Measurements from ENCODE around the gene ZG16B. TPM values are rescaled to one million over a fixed set of nuclear protein-coding genes. Genes with fewer than 3 reads are reported as not detected.

The ZG16B gene
- total RNA-seq, 1 experiment from 2014 or later = 8.6 TPM

GRCh38 chr16:2791174-2791573 is 38.9 kb upstream of the ZG16B start:
- no TSS peak for BruUV-seq (replicated peaks)
- Histone ChIP-seq H3K79me2 (ENCODE audit: low read length) (no peaks in the 10 kb centered on the region), H3K9me2 (replicated peaks; ENCODE audit: low read length) (no peaks in the 10 kb centered on the region), H3K4me2 (ENCODE audit: low read length) (no peak overlapping the region), H3K27me3 (ENCODE audit: low read length) (no peaks in the 10 kb centered on the region; the same call in 1 of the 2 replicates), H3K9ac (ENCODE audit: low read length) (no peak overlapping the region), H4K20me1 (ENCODE audit: low read length) (no peaks in the 10 kb centered on the region), H2AFZ (ENCODE audit: low read length) (no peak overlapping the region), H3K27ac (ENCODE audit: low read length) (no peak overlapping the region), H3K9me3 (ENCODE audit: low read length) (no peaks in the 10 kb centered on the region), H3K36me3 (ENCODE audit: low read depth, low read length) (no peaks in the 10 kb centered on the region), H3K4me3 (ENCODE audit: low read length) (no peak overlapping the region), H3F3A (ENCODE audit: low read length, unreplicated experiment) (no peaks in the 10 kb centered on the region), H3K4me1 (ENCODE audit: insufficient read depth, low read length) (peaks cover 8% of the 10 kb centered on the region)
- intact Hi-C loops (cut with micrococcal nuclease) = no loop called here
- ChIA-PET CTCF (no interaction called here), POLR2A (ENCODE audit: unreplicated experiment) (no interaction called here)
- no peak for DNase-seq
- TF ChIP-seq EZH2phosphoT487 (IDR thresholded peaks at IDR 0.05; ENCODE audit: borderline replicate concordance, low read length) (no peak), EZH2 (IDR thresholded peaks at IDR 0.05; ENCODE audit: low read length, unreplicated experiment) (no peak), CTCF (conservative IDR thresholded peaks at IDR 0.05; ENCODE audit: low read depth, low read length) (no peak)
- no peak for ATAC-seq

GRCh38 chr16:2792940-2793339 is 37.2 kb upstream of the ZG16B start:
- POLR2A ChIA-PET (ENCODE audit: unreplicated experiment) = no interaction called here
- Histone ChIP-seq H4K20me1 (ENCODE audit: low read length) (no peaks in the 10 kb centered on the region), H3K9me2 (replicated peaks; ENCODE audit: low read length) (no peaks in the 10 kb centered on the region), H3K4me1 (ENCODE audit: insufficient read depth, low read length) (peaks cover 8% of the 10 kb centered on the region), H3K27me3 (ENCODE audit: low read length) (no peaks in the 10 kb centered on the region; the same call in 1 of the 2 replicates), H3K4me3 (ENCODE audit: low read length) (no peak overlapping the region), H3K9ac (ENCODE audit: low read length) (no peak overlapping the region), H3F3A (ENCODE audit: low read length, unreplicated experiment) (no peaks in the 10 kb centered on the region), H3K36me3 (ENCODE audit: low read depth, low read length) (no peaks in the 10 kb centered on the region), H2AFZ (ENCODE audit: low read length) (no peak overlapping the region), H3K4me2 (ENCODE audit: low read length) (no peak overlapping the region), H3K79me2 (ENCODE audit: low read length) (no peaks in the 10 kb centered on the region), H3K9me3 (ENCODE audit: low read length) (no peaks in the 10 kb centered on the region), H3K27ac (ENCODE audit: low read length) (no peak overlapping the region)
- ATAC-seq (no peak), DNase-seq (no peak)
- no TSS peak for BruUV-seq (replicated peaks)
- intact Hi-C loops (cut with micrococcal nuclease) = no loop called here
- CTCF ChIA-PET = no interaction called here
- no peak for TF ChIP-seq EZH2phosphoT487 (IDR thresholded peaks at IDR 0.05; ENCODE audit: borderline replicate concordance, low read length)
- no peak for TF ChIP-seq CTCF (conservative IDR thresholded peaks at IDR 0.05; ENCODE audit: low read depth, low read length)
- no peak for TF ChIP-seq EZH2 (IDR thresholded peaks at IDR 0.05; ENCODE audit: low read length, unreplicated experiment)

- no peaks in the 10 kb centered on the region for H3K79me2 ChIP-seq (ENCODE audit: low read length)
- H3K4me2 ChIP-seq (ENCODE audit: low read length) = no peak overlapping the region
- no peak overlapping the region for H2AFZ ChIP-seq (ENCODE audit: low read length)
- DNase-seq = no peak
- intact Hi-C loops (cut with micrococcal nuclease) = no loop called here
- ChIA-PET CTCF (no interaction called here), POLR2A (ENCODE audit: unreplicated experiment) (no interaction called here)
- no TSS peak for BruUV-seq (replicated peaks)
- no peak overlapping the region for H3K27ac ChIP-seq (ENCODE audit: low read length)
- H3K4me1 ChIP-seq (ENCODE audit: insufficient read depth, low read length) = peaks cover 16% of the 10 kb centered on the region
- no peaks in the 10 kb centered on the region for H3K9me2 ChIP-seq (replicated peaks; ENCODE audit: low read length)
- no peak for TF ChIP-seq CTCF (conservative IDR thresholded peaks at IDR 0.05; ENCODE audit: low read depth, low read length)
- TF ChIP-seq EZH2phosphoT487 (IDR thresholded peaks at IDR 0.05; ENCODE audit: borderline replicate concordance, low read length) = no peak
- TF ChIP-seq EZH2 (IDR thresholded peaks at IDR 0.05; ENCODE audit: low read length, unreplicated experiment) = no peak
- no peaks in the 10 kb centered on the region for H3K36me3 ChIP-seq (ENCODE audit: low read depth, low read length)
- no peak for ATAC-seq
- H3K27me3 ChIP-seq (ENCODE audit: low read length) = no peaks in the 10 kb centered on the region; the same call in 1 of the 2 replicates
- H3K9me3 ChIP-seq (ENCODE audit: low read length) = no peaks in the 10 kb centered on the region
- H3K4me3 ChIP-seq (ENCODE audit: low read length) = no peak overlapping the region
- no peaks in the 10 kb centered on the region for H4K20me1 ChIP-seq (ENCODE audit: low read length)
- H3K9ac ChIP-seq (ENCODE audit: low read length) = no peak overlapping the region
- no peaks in the 10 kb centered on the region for H3F3A ChIP-seq (ENCODE audit: low read length, unreplicated experiment)
Observed at GRCh38 chr16:2795395-2796143, 34.5 kb upstream of the ZG16B start.

All from PC-3 (cell line).